Frontal cortex (tissue), 4 donors: ENCODE measurements around the gene LAMC3. TPM values are rescaled to one million over a fixed set of nuclear protein-coding genes. Genes with fewer than 3 reads are reported as not detected.

ENCODE experiments used
- DNase-seq, 2 donors: peaks; one replicate each; pipeline ENCODE4 v3.0.0; 2012; ENCODE audit warnings: low spot score in 2 of 2
- FAIRE-seq: peaks from 2 replicates; lab custom pipeline; 2012; peaks lifted over from hg19 to GRCh38; lab: Jason Lieb, UNC
- total RNA-seq: library from RNA; depleted of rRNA; stranded (reverse); fragments of >200 nt; gene quantifications from one replicate; pipeline ENCODE4 v1.2.3, GENCODE V29; 2014
- donor health status: control.
- donor health status: control.
- donor health status: control.

The LAMC3 gene
- total RNA-seq, 1 donor from 2014 or later: 2.4 TPM

DNA sequence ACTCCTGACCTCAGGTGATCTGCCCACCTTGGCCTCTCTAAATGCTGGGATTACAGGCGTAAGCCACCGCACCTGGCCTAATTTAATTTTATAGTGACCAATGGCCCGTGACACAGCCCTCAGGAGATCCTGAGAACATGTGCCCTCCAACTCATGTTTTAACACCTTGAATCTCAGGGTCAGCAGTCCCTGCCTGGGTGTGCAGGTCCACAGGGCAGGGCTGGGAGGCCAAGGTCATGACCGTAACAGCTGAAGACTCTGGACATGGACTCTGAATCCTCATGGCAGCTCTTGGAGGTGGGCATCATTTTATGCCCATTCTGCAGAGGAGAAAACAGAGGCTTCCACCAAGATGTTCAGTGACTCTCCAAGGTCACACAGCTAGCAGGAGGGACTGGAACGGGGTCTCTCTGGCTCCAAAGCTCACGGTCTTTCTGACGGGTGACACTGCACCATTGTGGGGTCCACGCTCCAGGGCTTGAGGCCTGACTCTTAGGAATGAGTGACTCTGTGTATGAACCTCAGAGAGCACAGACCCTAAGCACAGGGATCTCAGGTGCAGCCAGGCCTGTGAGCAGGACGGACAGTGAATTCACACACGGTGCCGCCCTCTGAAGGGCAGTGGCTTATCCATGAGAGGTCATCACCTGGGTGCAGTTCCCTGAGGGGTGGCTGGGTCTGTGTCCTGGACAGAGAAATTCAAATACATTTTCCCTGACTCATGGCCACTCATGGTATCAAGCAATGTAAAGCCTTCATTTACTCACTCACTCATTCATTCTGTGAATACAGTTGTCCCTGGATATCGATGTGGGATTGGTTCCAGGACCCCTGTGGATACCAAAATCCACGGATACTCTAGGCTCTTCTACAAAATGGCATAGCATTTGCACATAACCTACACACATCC, 32.8 kb upstream of the LAMC3 start:
- FAIRE-seq (no peak), DNase-seq (no peak)

GRCh38 chr9:130977811-130978221, 31.2 kb upstream of the LAMC3 start:
- DNase-seq (no peak), FAIRE-seq (no peak)

DNA sequence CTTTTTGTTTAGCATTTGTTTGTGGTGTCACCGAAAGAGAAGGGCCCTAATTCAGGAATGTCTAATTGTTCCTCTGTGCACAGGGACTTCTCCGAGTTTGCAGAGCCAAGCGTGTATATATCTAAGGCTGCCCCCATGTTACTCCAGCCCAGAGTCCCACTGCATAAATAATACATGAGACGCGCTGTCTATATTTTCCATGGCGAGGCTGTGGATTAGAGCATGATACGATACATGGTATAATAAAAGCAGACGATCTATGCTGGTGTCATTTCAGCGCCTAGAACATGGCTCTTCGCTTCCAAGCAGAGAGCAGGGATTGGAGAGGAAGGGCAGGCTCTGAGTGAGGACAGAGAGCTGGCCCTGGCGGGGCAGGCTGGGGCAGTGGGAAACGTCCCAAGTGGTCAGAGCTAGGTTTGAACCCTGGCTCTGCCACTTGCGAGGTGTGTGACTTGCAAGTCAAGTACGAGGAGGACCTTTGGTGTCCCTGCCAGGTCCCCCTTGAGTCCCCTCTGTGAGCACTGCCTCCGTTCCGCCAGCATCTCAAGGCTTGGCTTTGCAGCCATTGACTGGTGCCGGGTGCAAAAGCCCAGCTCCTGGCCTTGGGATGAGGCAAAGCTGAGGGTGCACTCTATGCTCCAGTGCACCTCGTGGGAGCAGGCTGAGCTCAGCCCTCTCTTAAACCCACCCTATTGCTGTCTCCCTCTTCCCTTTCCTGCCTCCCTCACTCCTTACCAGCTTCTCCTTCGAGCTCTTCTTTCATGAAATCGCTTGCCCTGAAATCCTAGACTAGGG, 29.2 kb upstream of the LAMC3 start:
- DNase-seq (no peak), FAIRE-seq (no peak)

DNA sequence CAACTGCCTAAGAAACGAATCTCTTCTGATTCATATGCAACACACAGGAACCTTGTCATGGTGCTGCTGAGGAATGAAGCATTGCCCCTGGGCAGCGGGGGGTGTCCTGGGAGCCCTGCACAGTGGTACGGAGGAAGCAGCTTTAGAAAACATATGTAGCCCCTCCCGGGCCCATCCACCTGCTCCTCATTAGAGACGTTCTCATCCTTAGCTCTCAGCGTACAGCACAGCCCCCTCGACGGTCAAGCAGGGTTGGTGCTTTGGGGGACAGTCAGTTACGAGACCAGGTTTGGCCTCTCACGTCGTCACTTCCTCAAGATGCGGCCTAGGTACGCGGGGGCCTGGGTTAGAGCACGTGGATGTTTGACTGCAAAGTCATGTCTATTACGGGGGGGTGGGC, 28.4 kb upstream of the LAMC3 start:
- no peak for DNase-seq
- no peak for FAIRE-seq

- no peak for FAIRE-seq
- no peak for DNase-seq
These were observed 27.8 kb upstream of the LAMC3 start for GRCh38 chr9:130981002-130981755.

GRCh38 chr9:130981756-130982137, 27.2 kb upstream of the LAMC3 start:
- no peak for FAIRE-seq
- DNase-seq: no peak

DNA sequence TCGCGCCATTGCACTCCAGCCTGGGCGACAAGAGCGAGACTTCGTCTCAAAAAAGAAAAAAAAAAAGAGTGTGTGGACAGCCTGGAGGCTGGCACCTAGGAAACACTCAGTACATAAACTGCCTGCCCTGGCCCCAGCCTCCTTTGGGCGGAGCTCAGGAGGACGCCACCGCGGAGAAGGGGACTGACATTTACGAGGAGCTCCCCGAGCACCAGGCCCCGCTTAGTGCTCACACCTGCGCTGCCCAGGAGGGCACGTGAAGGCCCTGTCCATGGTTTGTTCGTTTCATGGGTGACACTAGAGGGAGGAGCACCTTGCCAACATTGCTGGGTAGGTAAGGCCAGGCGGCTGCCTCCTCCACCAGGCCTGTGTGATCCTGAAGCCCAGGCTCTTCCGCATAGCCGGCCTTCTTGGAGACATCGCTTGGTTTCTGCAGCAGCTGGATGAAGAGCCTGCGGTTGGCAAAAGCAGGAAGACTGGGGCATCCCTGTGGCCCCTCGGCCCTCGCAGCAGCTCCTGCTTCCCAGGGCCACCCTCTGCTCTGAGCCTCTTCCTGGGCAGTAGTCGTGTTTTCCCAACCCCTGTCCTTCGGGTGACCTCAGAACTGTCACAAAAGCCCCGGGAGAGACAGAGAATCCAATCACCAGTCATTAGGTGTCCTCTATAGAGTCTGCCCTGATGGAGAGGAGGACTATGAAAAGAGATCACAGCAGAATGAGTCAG, 26.2 kb upstream of the LAMC3 start:
- DNase-seq (no peak), FAIRE-seq (no peak)

DNA sequence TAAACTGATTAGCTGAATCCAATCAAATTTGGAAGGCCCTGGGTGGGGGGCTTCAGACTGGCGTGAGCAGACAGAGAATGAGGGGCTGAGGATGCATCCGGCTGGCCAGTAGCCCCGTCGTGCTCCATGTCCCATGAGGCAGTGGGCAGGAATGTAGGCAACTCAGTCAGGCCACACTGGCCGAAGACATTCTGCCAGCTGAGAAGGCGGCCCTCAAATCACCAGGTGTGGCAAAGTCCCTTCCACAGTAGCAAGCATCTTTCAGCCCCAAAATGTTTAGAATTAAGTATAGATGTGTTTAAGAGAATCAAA, 25.7 kb upstream of the LAMC3 start:
- FAIRE-seq (no peak), DNase-seq (no peak)

DNA sequence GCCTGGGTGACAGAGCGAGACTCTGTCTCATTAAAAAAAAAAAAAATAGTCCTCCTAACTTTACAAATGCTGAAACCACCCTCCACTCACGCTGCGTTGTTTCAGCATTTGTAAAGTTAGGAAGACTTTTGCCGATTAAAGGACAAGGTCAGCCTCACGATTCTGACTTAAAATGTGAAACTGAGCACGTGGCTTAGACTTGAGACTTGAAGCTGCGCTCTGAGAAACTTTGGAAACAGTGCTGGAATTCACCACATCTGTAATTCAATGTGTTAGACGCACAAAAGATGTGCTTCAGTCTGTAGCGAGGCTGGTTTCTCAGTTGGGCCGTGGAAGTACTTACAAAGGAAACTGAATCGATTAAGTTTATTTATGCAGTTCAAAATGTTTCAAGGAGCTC, 25.0 kb upstream of the LAMC3 start:
- DNase-seq: no peak
- FAIRE-seq: no peak

- DNase-seq (no peak), FAIRE-seq (no peak)
These were observed 24.5 kb upstream of the LAMC3 start for GRCh38 chr9:130984521-130984920.

DNA sequence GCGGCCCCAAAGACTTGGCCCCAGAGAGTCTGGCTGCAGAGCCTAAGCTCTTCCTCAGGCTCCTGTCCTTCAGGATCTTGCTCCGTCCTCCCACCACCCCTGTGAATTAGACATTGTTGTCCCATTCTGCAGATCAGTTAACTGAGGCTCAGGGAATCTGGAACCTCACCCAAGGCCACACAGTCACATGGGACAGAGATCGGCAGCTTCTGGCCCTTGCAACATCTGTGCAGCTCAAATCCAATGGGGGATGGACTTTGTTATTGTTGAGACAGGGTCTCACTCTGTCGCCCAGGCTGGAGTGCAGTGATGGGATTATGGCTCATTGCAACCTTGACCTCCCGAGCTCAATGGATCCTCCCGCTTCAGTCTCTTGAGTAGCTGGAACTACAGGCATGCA, 23.9 kb upstream of the LAMC3 start:
- DNase-seq (no peak), FAIRE-seq (no peak)

DNA sequence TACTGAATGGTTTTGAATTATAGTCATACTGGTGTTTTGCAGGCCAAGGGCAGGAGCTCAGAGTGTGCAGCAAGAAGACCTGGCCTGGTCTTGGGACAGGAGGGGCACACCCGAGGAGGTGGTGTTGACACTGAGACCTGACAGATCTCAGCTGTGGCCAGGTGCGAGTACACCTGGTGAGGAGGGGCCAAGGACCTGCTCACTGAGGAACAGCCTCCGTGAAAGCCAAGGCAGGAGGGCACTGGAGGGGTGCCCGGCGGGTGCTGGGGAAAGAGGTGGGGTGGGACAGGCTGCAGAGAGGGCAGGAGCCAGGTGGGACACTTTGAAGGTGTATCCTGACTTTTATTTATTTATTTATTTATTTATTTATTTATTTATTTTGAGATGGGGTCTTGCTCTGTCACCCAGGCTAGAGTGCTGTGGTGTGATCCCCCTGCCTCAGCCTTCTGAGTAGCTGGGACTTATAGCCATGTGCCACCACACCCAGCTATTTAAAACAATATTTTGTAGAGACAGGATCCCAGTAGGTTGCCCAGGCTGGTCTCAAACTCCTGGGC, 23.3 kb upstream of the LAMC3 start:
- DNase-seq (no peak), FAIRE-seq (no peak)

GRCh38 chr9:130986356-130986965, 22.5 kb upstream of the LAMC3 start:
- DNase-seq (no peak), FAIRE-seq (no peak)

DNA sequence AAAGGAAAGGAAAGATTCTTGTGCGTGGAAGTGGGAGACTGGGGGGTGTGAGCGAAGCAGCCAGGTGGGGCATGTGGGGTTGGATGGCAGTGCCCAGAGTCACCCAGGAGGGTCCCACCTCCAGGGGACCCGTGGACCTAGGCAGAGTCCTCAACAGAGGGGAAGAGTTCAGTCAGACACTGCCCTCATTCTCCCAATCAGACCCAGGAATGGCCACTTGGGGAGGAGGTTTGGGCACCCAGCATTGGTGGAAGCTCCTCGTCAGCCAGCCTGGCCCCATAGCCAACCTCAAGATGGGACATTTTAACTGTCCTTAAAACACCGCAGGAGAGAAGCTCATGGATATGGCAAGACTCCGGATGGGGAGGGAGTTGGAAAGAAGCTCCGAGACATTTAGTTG, 21.9 kb upstream of the LAMC3 start:
- DNase-seq: no peak
- FAIRE-seq: no peak

DNA sequence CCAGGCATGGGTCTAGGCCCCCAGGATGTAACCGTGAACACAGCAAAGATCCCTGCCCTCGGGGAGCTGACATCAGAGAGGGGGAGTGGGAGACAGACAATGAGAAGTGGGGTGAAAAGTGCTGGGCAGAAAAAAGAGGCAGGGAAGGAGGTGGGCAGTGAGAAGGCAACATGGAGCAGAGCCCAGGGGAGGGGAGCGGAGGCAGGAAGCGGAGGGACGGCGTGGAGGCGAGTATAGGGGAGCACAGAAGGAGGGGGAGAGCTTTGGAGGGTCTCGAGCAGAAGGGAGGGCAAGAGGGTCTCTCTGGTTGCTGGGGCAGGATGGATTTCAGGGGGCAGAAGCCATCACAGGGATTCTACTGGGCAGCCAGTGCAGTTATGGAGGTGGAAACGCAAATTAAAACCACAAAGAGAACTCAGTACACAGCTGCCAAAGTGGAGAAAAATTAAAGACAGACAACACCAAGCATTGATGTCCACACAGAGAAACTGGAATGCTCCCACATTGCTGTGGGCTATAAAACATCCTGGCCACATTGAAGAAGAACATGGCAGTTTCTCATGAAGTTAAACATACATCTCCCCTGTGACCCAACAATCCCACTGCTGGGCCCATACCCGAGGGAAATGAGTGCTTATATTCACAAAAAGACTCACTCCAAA, 21.1 kb upstream of the LAMC3 start:
- FAIRE-seq (no peak), DNase-seq (no peak)

DNA sequence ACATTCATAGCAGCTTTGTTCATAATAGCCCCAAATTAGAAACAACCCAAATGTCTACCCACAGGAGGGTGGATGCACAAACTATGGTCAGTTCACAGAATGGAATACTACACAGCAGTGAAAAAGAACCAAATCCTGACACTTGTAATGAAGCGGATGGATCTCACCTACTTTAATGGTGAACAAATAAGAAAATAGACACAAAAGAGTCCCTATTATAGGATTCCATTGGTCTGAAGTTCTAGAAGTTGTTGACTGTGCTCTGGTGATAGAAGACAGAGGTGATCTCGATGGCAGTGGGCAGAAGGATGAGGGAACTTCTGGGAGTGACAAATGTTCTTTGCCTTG, 20.6 kb upstream of the LAMC3 start:
- FAIRE-seq: no peak
- no peak for DNase-seq

DNA sequence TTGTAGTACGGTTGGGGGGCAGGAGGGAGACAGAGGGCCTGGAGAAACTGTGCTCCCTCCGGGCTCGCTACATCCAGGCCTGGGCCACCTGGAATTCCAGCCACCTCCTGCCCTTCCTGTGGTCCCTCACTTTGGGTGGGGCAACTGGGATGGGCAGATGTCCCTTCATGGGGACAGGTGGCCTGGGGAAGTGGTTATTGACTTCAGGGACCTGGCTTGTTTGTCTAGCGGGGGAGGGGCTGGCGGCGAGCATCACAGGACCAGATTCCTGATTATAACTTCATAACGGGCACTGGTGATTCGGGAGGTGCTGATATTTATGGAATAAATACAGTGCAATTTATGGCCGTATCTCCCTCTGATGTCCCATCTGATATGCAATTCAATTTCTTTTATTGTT, 20.1 kb upstream of the LAMC3 start:
- FAIRE-seq (no peak), DNase-seq (no peak)

DNA sequence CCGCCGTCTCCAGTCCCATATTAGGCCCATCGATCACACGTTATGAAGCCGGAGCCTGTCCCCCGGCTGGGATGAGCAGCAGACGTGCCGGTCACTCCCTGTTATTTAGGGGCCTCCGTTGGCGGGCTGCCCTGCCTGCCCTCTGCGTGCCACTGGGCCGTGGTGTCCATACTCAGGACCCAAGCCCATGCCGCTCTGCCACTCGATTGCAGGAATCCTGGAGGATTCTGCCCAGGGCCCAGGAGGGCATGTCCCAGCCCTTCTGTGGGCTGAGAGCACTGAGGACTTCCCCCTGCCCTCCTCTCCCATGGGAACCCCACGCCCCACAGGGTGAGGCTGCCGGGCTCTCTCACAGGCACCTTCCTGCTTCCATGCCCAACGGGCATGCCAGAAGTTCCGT, 19.6 kb upstream of the LAMC3 start:
- no peak for DNase-seq
- FAIRE-seq: no peak

- DNase-seq (no peak), FAIRE-seq (no peak)
These were observed 19.1 kb upstream of the LAMC3 start for GRCh38 chr9:130989891-130990290.
